HG03196 (cell line): ENCODE results near the gene GFAP.
"Not testable (repeated sequence)": the region's sequence is repeated elsewhere in the genome, so short reads cannot be mapped to it uniquely, and the experiment has no call there.

ENCODE experiments used
- ATAC-seq: cut with Tn5 transposase; IDR thresholded peaks from one replicate; pipeline ENCODE4 v1.9.1; 2021; ENCODE audit not compliant: unreplicated experiment

Gene GFAP

GRCh38 chr17:44915321-44915726 is at the start of gene GFAP:
Gene GFAP, minus strand, starts transcription at chr17:44915500. Its CDS starts 14 bp downstream, at chr17:44915486.
- ATAC-seq: no peak

DNA sequence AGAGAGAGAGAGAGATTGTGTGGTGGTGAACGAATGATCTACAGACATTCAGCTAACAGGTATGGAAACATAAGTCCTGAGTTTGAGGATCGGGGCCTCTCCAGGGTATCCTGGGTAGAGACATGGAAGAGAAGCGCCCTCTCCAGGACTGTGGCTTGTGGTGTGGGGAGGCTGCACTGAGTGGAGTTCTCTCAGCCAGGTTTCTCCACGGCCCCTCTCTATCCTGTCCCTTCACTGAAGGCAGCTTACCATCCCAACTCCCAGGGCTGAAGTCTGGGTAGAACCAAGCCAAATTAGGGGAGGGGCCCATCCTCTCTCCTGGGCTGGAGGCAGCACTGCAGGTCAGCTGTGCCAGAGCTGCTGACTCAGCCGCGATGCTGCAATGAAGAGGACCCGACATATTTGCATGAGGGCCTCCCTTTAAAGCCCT is 46.6 kb upstream of the GFAP start:
- ATAC-seq: no peak

GRCh38 chr17:44960691-44961090 is 45.4 kb upstream of the GFAP start:
- ATAC-seq: no peak

DNA sequence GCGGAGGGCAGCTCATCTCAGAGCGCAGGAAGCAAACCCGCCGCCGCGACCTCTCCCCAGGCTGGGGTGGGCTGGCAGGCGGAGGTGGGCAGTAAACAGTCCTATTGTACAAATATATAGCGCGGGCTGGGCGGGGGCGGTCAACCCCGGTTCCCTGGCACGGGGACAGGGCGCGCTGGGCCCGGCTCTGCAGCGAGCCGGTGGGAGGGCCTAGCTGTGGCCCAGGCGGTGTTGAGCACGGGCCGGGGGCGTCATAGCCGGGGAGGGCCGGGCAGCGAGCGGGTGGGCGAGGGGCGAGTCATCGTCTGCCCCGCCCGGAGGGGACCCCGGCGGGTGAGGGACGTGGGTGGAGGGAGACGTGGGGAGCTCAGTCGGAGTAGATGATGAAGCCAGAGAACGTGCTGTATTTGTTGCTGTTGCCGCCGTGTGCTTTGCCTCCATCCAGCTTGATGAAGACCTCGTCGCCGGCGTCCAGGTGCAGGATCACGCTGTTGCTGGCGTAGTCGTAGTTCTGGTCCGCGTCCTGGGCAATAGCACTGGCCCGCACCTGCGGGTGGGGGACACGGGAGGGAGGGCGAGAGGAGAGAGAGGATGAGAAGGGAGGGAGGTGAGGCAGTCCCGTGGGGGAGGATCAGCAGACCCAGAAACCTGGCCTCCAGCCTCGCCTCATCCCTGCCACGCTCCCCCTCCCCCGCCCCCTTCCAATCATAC is 44.7 kb upstream of the GFAP start:
- ATAC-seq: no peak

GRCh38 chr17:44956998-44957981 is 42.0 kb upstream of the GFAP start:
- no peak for ATAC-seq

DNA sequence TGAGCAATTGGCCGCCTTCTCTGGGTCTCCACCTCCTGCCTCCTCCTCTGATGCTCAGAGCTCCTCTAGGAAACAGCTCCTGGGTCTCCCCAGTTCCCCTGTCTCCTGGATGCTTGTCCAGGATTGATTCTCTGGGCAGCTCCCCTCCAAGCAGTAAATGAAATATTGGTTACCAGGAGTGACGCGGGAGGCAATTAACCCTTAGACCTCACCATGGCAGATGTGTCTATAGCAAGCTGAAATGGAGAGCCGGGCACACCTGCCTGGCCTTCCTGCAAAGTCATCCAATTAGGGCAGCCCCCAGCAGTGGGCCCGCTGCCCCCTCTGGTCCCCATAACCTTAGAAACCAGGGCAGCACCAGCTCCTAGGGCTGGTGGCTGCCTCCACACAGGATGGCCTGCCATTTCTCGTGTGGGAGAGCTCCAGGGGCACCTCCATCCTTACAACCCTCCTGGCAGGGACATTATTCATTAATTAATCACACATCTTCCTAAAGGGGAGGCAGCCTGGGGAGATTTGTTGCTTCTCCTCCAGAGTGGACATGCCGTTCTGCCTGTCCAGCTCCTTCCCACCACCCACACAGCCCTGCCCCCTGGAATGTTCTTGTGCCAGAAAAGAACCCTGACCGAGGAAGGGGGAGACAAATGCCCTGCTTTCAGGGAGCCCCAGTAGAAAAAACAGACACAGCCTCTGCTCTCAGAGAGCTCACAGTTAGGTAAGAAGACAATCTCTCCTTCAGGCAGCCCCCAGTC is 40.5 kb upstream of the GFAP start:
- no peak for ATAC-seq

GRCh38 chr17:44952946-44953475 is 37.7 kb upstream of the GFAP start:
- no peak for ATAC-seq

- no peak for ATAC-seq
Observed at GRCh38 chr17:44948315-44948795, 33.1 kb upstream of the GFAP start.

DNA sequence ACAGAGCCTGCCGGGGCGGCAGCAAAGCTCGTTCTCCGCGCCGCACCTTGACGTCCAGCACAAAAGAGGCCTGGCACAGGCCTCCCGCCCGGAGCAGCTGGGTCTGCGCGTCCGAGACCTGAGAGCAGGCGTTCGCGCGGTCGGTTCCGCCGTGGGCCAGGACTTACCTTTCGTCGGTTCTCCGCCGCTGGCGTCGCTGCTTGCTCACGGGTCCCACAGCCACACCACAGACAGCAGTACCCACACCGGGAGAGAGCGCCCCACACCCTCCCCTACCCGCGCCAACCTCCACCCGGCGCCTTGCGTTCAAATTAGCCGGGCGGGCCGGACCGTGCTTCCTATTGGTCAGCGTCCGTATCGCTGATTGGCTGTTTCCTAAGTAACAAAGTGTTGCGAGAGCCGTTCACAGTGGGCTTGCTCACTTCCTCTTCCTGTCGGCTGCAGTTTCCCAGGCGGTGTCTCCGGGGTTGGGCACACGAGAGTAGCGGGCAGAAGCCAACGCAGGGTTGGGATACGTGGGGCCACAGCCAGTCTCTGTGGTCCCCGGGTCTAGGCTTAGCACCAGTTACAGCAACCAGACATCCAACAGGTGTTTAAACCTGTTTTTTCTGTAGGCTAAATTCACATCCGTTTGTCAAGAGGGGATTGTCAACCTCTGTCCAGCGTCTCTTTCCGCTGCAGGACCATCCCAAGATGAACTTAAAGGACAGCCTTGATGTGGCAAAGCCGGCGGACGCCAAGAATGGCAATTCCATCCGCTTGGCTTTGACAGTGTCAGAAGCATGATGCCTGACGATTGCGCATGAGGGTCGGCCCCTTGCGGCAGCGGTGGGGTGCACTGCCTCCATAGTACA is 32.4 kb upstream of the GFAP start, which contains the start of gene KIF18B:
Gene KIF18B (minus strand): TSS at position 313 of the 854 bp plus-strand sequence. CDS start 11,429 bp downstream, outside the sequence.
- peak; percentile 86 for ATAC-seq

GRCh38 chr17:44945652-44946051 is 30.4 kb upstream of the GFAP start:
- not testable (repeated sequence) for ATAC-seq

DNA sequence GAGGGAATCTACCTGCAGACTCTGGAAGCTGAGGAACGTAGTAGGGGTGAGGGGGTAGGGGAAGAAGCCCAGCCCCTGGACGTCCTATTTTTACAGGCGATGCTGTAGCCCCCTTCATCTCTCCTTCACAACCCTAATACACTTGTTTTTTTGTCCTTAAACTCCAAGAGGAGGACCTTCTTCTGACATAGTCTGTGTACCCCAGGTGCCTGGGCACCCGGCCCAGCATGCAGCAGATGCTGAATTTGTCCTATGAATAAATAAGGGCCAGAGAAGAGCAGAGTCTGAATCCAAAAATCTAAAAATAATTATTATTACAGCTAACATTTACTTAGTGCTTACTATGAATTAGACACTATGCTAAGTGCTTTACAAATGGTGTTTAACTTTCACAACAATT is 27.2 kb upstream of the GFAP start:
- ATAC-seq: no peak

- no peak for ATAC-seq
Observed at GRCh38 chr17:44941712-44942331, 26.5 kb upstream of the GFAP start.

GRCh38 chr17:44940768-44941167 is 25.5 kb upstream of the GFAP start:
- ATAC-seq: no peak

DNA sequence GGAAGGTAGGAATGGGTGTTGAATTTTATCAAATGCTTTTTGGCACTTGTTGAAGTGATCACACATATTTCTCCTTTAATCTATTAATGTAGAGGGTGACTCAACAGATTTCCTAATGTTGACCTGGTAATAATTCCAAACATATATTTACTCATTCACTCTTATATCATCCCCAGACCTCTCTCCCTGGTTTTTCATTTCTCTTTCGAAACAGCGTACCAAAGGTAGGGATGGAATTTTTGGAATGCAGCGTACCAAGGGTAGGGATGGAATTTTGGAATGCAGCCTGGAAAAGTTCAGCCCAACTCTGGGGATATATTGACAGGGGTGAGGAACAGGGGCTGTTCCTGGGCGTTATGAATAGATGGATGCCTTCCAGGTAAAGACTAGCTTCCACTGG is 25.0 kb upstream of the GFAP start:
- ATAC-seq: no peak

- no peak for ATAC-seq
Observed at GRCh38 chr17:44935116-44935515, 19.8 kb upstream of the GFAP start.

DNA sequence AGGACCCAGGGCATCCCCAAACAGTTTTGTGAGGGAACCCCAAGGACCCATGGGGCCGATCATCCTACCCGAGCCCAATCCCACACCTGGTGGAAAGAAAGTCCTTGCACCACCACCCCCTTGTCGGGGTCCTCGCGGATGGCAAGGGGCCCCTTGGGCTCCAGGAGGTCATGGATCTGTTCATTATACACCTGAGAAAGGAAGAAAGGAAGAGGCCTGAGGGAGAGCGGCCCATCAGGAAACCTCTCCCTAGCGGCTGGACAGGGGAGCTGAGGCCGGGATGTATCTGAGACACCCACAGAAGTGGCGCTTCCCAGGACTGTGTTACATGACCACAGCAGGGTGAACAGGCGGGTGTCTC is 19.4 kb upstream of the GFAP start:
- ATAC-seq: no peak

DNA sequence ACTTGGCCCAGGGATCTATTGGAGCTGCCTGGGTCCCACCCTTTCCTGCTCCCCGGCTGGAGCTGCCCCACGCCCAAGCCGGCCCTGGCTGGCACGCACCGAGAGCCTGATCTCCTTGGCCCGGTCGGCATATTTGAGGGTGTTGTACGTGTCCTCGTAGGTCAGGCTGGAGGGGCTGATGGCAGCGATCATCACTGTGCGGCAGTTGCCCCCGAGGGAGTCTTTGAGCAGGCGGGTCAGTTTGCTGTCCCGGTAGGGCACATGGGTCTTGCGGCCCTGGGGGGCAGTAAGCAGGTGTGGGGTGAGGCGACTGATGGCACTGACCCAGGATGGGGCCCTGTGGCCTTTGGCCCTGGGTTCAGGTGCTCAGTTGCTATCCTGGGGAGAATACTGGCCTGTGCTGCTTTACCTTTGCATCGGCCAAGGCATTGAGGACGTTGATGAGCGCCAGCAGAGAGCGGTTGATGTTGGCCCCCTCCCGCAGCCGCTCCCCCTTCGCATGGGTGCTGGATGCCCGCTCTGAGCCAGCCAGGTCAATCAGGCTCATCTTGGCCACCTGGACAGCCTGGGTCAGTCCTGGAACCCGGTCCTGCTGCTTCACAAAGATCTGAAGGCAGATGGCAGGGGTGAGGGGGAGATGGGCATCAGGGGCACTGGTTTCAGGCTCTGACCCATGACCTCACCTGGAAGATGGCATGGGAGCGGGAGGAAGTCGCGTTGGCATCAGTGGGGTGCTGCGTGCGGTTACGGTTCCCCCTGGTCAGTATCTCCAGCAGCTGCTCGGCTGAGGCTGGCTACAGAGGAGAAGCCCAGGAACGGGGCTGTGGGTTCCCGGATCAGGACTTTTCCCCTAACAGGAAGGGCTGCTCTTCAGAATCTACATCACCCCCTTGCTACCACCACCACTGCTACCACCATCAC is 18.8 kb upstream of the GFAP start:
- no peak for ATAC-seq

GRCh38 chr17:44932787-44933097 is 17.4 kb upstream of the GFAP start:
- no peak for ATAC-seq
